Measurements from ENCODE around the gene PLSCR1.

DNA sequence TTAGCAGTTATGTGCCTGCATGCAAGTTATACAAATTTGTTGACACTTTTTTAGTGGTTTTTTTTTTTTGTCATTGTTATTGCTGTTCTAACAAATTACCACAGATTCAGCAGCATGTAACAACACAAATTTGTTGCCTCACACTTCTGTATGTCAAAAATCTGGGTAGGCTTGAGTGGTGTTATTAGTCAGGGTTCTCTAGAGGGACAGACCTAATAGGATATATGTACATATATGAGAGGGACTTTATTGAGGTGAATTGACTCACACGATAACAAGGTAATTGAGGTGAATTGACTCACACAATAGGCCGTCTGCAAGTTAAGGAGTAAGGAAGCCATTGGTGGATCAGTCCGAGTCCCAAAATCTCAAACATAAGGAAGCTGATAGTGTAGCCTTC, 15.0 kb upstream of the PLSCR1 start:
- TF ChIP-seq, protein P1, sequence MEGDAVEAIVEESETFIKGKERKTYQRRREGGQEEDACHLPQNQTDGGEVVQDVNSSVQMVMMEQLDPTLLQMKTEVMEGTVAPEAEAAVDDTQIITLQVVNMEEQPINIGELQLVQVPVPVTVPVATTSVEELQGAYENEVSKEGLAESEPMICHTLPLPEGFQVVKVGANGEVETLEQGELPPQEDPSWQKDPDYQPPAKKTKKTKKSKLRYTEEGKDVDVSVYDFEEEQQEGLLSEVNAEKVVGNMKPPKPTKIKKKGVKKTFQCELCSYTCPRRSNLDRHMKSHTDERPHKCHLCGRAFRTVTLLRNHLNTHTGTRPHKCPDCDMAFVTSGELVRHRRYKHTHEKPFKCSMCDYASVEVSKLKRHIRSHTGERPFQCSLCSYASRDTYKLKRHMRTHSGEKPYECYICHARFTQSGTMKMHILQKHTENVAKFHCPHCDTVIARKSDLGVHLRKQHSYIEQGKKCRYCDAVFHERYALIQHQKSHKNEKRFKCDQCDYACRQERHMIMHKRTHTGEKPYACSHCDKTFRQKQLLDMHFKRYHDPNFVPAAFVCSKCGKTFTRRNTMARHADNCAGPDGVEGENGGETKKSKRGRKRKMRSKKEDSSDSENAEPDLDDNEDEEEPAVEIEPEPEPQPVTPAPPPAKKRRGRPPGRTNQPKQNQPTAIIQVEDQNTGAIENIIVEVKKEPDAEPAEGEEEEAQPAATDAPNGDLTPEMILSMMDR (IDR thresholded peaks at IDR 0.05): no peak
- TF ChIP-seq POLR2A (IDR thresholded peaks at IDR 0.05): no peak
- TF ChIP-seq EP300 (IDR thresholded peaks at IDR 0.05): no peak

Measured in sigmoid colon (tissue), 4 donors.